Sigmoid colon (tissue), 4 donors: ENCODE measurements around the gene VMAC.

Experiments used
- POLR2AphosphoS5 ChIP-seq, 4 donors: sonication (generic); formaldehyde crosslinking; IDR thresholded peaks; one replicate each; pipeline ENCODE4 v1.6.1; 2017; ENCODE audit warnings: antibody characterized with exemption in 4 of 4
- TF ChIP-seq, protein P1 (sequence below), 4 experiments: fragments of 450-650 bp in 3 of 4; fragments of 200-600 bp in 1 of 4; IDR thresholded peaks; one replicate each; pipeline ENCODE4 v1.5.1; 2016 to 2019; ENCODE audit warnings: antibody characterized with exemption in 4 of 4, mild to moderate bottlenecking in 3 of 4, moderate library complexity in 2 of 4

DNA sequence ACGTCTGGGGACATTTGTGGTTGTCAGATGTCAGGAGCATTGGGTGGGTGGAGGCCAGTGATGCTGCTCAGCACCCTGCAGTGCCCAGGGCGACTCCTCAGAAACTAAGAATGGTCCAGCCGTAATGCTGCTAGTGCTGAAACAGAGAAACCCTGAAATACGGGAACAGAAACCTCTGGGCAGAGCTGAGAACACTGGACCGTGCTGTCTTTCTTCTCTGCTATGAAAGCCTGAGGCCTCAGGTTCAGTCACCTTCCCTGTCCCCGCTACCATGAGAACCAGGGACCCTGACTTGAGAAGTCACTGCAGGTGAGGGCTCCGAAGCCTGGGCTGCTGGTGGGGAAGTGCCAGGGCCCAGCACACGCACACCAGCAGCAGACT is 22.8 kb downstream of the VMAC start:
- TF ChIP-seq, protein P1, sequence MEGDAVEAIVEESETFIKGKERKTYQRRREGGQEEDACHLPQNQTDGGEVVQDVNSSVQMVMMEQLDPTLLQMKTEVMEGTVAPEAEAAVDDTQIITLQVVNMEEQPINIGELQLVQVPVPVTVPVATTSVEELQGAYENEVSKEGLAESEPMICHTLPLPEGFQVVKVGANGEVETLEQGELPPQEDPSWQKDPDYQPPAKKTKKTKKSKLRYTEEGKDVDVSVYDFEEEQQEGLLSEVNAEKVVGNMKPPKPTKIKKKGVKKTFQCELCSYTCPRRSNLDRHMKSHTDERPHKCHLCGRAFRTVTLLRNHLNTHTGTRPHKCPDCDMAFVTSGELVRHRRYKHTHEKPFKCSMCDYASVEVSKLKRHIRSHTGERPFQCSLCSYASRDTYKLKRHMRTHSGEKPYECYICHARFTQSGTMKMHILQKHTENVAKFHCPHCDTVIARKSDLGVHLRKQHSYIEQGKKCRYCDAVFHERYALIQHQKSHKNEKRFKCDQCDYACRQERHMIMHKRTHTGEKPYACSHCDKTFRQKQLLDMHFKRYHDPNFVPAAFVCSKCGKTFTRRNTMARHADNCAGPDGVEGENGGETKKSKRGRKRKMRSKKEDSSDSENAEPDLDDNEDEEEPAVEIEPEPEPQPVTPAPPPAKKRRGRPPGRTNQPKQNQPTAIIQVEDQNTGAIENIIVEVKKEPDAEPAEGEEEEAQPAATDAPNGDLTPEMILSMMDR (IDR thresholded peaks at IDR 0.05), result no peak
- no peak for TF ChIP-seq POLR2AphosphoS5 (IDR thresholded peaks at IDR 0.05)
